ENCODE measurements around the gene ACOXL. TPM values are rescaled to one million over a fixed set of nuclear protein-coding genes. Genes with fewer than 3 reads are reported as not detected.

Gene ACOXL
- total and polyA plus RNA-seq, 2 of the 8 experiments (the other 6 are each of a cell fraction or from before 2014, with no cell fraction given): 11.4 to 20.6 TPM

GRCh38 chr2:111108745-111109271, 376.4 kb downstream of the ACOXL start:
- H3K36me3 ChIP-seq (ENCODE audit: control insufficient read depth in 2 of 4, insufficient read depth in 4 of 4, low read length in 3 of 4): no peaks in the 10 kb centered on the region
- H3K56ac ChIP-seq (replicated peaks; ENCODE audit: insufficient read length, low read depth, low read length): no peak overlapping the region
- no peak overlapping the region for H3K23ac ChIP-seq (ENCODE audit: insufficient read length)
- H3K23me2 ChIP-seq (ENCODE audit: low read depth, low read length): no peaks in the 10 kb centered on the region
- no peak overlapping the region for H2BK20ac ChIP-seq (ENCODE audit: low read length)
- no peak for FAIRE-seq
- ChIA-PET POLR2A (ENCODE audit: partially characterized antibody) (interaction anchor here (1.0 kb wide), 1 partner anchor 12 kb away, joined by 3 read pairs; the partner anchor contains the start of gene BCL2L11), CTCF (ENCODE audit: partially characterized antibody) (no interaction called here)
- TF ChIP-seq EP300 (IDR thresholded peaks at IDR 0.05; ENCODE audit: borderline replicate concordance in 1 of 2, low read depth in 2 of 2, low read length in 2 of 2) (no peak), PHF8 (conservative IDR thresholded peaks at IDR 0.05; ENCODE audit: low read depth, low read length) (no peak), BRCA1 (IDR thresholded peaks at IDR 0.05; ENCODE audit: low read depth, low read length) (no peak), GABPA (IDR thresholded peaks at IDR 0.05; ENCODE audit: borderline replicate concordance, insufficient read depth, low read length) (no peak), JUN (IDR thresholded peaks at IDR 0.05; ENCODE audit: low read depth, low read length) (no peak), TCF12 (IDR thresholded peaks at IDR 0.05; ENCODE audit: low read depth, low read length) (no peak), SAP30 (IDR thresholded peaks at IDR 0.05; ENCODE audit: insufficient read depth, insufficient replicate concordance, low read length) (no peak), E2F6 (IDR thresholded peaks at IDR 0.05) (no peak), ATF3 (IDR thresholded peaks at IDR 0.05; ENCODE audit: insufficient read depth, low read depth, low read length) (no peak), JUND (IDR thresholded peaks at IDR 0.05; ENCODE audit: low read length) (no peak), SIN3A (conservative IDR thresholded peaks at IDR 0.05 in 1 of 2, IDR thresholded peaks at IDR 0.05 in 1 of 2; ENCODE audit: low read depth in 1 of 2, low read length in 2 of 2) (no peak), CBX8 (IDR thresholded peaks at IDR 0.05; ENCODE audit: borderline replicate concordance, low read depth, low read length) (no peak)
- H4K8ac ChIP-seq (ENCODE audit: extremely low read depth, insufficient read depth, low read length): no peak overlapping the region
- no peak overlapping the region for H2BK15ac ChIP-seq (ENCODE audit: low read length)
- no peak overlapping the region for H2AK5ac ChIP-seq (ENCODE audit: low read depth, low read length)
- 89% methylated on average over 2 of the region's 2 CpGs; no CpG with 5 or more reads in 1 of the 2 experiments for WGBS, 2 experiments (ENCODE audit: extremely low coverage in 1 of 2, insufficient coverage in 1 of 2, insufficient read length in 1 of 2, insufficient replicate concordance in 2 of 2, low coverage in 1 of 2, low lambda C conversion rate in 2 of 2, missing lambda C conversion rate in 1 of 2)
- no peak overlapping the region for H3K9ac ChIP-seq (replicated peaks in 1 of 4; ENCODE audit: extremely low read depth in 1 of 4, low read depth in 3 of 4, low read length in 3 of 4)
- H3K9me3 ChIP-seq (ENCODE audit: insufficient read depth in 2 of 2, low read depth in 1 of 2, low read length in 1 of 2): no peaks in the 10 kb centered on the region
- no peak overlapping the region for H3K4ac ChIP-seq (replicated peaks; ENCODE audit: insufficient read length, low read depth, low read length)
- no peaks in the 10 kb centered on the region for H3K79me1 ChIP-seq (ENCODE audit: low read depth, low read length)
- DNase-seq (ENCODE audit: low read depth in 1 of 2, low spot score in 2 of 2): no peak
- H3K4me2 ChIP-seq (ENCODE audit: insufficient read depth in 1 of 2, low read depth in 2 of 2, low read length in 2 of 2): no peak overlapping the region
- H3K18ac ChIP-seq (ENCODE audit: extremely low read depth, low read length): no peak overlapping the region
- no peak overlapping the region for H3K14ac ChIP-seq (ENCODE audit: insufficient read length)
- H2AFZ ChIP-seq (ENCODE audit: low read length): no peak overlapping the region
- no peaks in the 10 kb centered on the region for H3K79me2 ChIP-seq (ENCODE audit: control insufficient read depth in 1 of 2, insufficient read depth in 2 of 2, low read length in 2 of 2)
- no peaks in the 10 kb centered on the region for H3K4me1 ChIP-seq (replicated peaks in 1 of 4; ENCODE audit: control insufficient read depth in 3 of 4, insufficient read depth in 4 of 4, low read length in 3 of 4)
- H3K4me3 ChIP-seq (ENCODE audit: extremely low read depth in 1 of 4, insufficient read depth in 2 of 4, low read depth in 3 of 4, low read length in 4 of 4): no peak overlapping the region
- H2BK120ac ChIP-seq (replicated peaks; ENCODE audit: low read depth, low read length): no peak overlapping the region
- no peak overlapping the region for H2BK5ac ChIP-seq (ENCODE audit: low read depth, low read length)
- no peaks in the 10 kb centered on the region for H4K20me1 ChIP-seq (replicated peaks in 1 of 2; ENCODE audit: control insufficient read depth in 1 of 2, insufficient read depth in 2 of 2, low read length in 2 of 2)
- H4K91ac ChIP-seq (replicated peaks; ENCODE audit: insufficient read length, low read length): no peak overlapping the region
- H2BK12ac ChIP-seq (ENCODE audit: low read depth, low read length): no peak overlapping the region
- H4K5ac ChIP-seq (ENCODE audit: insufficient read length, low read depth, low read length): no peak overlapping the region
- no peak overlapping the region for H3K27ac ChIP-seq (ENCODE audit: low read depth, low read length)
- no peaks in the 10 kb centered on the region; a peak in 1 of 7 replicates for H3K27me3 ChIP-seq (replicated peaks in 1 of 4; ENCODE audit: control insufficient read depth in 3 of 4, extremely low read depth in 1 of 4, insufficient read depth in 3 of 4, low read length in 3 of 4)
